SK-N-SH (cell line): ENCODE data around the gene GNG13.

Experiments
- EZH2phosphoT487 ChIP-seq: fragments of 200-600 bp; sonication (generic); IDR thresholded peaks from 2 replicates; pipeline ENCODE4 v1.6.1; 2017; ENCODE audit warnings: low read depth, mixed run types, mild to moderate bottlenecking, antibody characterized with exemption, moderate library complexity, borderline replicate concordance
- FOSL2 ChIP-seq: IDR thresholded peaks from 2 replicates; pipeline ENCODE4 v1.4.0; 2012; ENCODE audit warnings: low read depth, mild to moderate bottlenecking, moderate library complexity, borderline replicate concordance
- POLR2AphosphoS5 ChIP-seq: IDR thresholded peaks from 2 replicates; pipeline ENCODE4 v1.6.1; 2012; ENCODE audit warnings: low read depth, low read length
- SIN3A ChIP-seq: IDR thresholded peaks from 2 replicates; pipeline ENCODE4 v1.6.1; 2012; ENCODE audit warnings: low read depth, mild to moderate bottlenecking, low read length, moderate library complexity, borderline replicate concordance
- TF ChIP-seq, protein P1 (sequence below): fragments of 200-600 bp; sonication (generic); IDR thresholded peaks from 2 replicates; pipeline ENCODE4 v1.6.1; 2017; ENCODE audit warnings: antibody characterized with exemption, mild to moderate bottlenecking, moderate library complexity
- TF ChIP-seq, protein P2 (sequence below): IDR thresholded peaks from 2 replicates; pipeline ENCODE4 v1.4.0; 2012; ENCODE audit warnings: low read depth

DNA sequence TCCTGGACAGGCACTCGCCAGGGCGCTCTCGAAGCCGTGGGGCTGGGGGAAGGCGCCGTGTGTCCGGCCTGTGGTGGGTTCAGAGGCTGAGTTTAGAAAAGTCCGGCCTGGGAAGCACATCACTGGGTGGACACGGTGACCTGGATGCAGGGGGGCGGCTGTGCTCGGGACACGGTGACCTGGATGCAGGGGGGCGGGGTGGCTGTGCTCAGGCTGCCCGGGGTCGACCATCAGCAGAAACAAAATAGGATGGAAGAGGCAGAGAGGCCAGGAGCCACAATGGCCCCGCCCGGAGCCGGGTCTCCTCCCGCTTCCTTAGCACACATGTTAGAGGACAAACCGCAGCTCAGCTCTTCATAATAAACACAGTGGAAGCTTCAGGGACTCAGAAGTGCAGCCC, 43.2 kb upstream of the GNG13 start:
- TF ChIP-seq SIN3A (no peak), FOSL2 (no peak), EZH2phosphoT487 (no peak), POLR2AphosphoS5 (no peak)
- TF ChIP-seq, protein P1, sequence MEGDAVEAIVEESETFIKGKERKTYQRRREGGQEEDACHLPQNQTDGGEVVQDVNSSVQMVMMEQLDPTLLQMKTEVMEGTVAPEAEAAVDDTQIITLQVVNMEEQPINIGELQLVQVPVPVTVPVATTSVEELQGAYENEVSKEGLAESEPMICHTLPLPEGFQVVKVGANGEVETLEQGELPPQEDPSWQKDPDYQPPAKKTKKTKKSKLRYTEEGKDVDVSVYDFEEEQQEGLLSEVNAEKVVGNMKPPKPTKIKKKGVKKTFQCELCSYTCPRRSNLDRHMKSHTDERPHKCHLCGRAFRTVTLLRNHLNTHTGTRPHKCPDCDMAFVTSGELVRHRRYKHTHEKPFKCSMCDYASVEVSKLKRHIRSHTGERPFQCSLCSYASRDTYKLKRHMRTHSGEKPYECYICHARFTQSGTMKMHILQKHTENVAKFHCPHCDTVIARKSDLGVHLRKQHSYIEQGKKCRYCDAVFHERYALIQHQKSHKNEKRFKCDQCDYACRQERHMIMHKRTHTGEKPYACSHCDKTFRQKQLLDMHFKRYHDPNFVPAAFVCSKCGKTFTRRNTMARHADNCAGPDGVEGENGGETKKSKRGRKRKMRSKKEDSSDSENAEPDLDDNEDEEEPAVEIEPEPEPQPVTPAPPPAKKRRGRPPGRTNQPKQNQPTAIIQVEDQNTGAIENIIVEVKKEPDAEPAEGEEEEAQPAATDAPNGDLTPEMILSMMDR, result no peak
- TF ChIP-seq, protein P2, sequence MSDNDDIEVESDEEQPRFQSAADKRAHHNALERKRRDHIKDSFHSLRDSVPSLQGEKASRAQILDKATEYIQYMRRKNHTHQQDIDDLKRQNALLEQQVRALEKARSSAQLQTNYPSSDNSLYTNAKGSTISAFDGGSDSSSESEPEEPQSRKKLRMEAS, result no peak
